Non-pigmented ciliary epithelial cell (primary cell): Measurements from ENCODE around the gene SLX1A.
A peak's percentile ranks its signal among the peaks of the same experiment; 100 is the strongest.
"Not testable (repeated sequence)": the region's sequence is repeated elsewhere in the genome, so short reads cannot be mapped to it uniquely, and the experiment has no call there.

Experiments used
- DNase-seq: peaks from one replicate; pipeline ENCODE4 v3.0.0-alpha.2; 2010; ENCODE audit warnings: low read depth

The SLX1A gene

DNA sequence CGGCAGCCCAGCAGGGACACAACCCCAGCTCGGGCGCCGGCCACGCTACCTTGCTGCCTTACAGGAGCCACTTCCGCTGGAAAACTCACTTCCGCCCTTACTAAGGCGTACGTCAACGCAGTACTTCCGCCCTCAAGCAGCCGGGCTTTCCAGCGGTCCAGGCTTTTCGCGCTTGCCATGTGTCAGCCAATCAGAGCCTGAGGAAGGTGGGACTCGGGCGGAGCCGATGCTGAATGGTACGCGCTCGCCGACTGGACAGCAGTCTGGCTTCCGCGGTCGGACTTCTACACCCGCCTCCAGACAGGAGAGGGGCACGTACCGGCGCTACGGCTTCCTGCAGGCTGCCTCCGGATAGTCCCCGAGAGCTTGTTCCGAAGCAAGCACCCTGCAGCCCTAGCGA, at the start of gene SLX1A, which contains the start of gene BOLA2B:
TSS of gene SLX1A (plus strand) at position 261 of the 400 bp plus-strand sequence. CDS start 210 bp downstream, outside the sequence.
TSS of gene BOLA2B (minus strand) at position 52 of the 400 bp plus-strand sequence. CDS start 71 bp downstream, outside the sequence.
- DNase-seq = not testable (repeated sequence)

DNA sequence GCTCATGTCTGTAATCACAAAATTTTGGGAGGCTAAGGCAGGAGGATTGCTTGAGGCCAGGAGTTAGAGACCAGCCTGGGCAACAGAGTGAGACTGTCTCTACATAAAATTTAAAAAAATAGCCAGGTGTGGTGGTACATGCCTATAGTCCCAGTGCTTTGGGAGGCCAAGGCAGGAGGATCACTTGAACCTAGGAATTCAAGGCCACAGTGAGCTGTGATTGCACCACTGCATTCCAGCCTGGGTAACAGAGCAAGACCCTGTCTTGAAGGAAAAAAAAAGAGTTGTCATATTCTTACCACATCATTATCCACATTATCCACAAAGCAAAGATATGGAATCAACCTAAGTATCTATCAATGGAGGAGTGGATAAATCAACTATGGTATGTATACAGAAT, 49.7 kb upstream of the SLX1A start:
- no peak for DNase-seq

DNA sequence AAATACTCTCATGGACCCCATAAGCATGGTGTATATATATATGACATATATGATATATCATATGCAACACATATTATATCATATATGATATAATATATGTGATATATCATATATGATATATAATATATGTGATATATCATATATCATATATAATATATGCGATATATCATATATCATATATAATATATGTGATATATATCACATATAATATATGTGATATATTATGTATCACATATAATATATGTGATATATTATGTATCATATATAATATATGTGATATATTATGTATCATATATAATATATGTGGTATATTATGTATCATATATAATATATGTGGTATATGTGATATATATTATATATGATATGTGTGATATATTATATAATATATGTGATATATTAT, 48.8 kb upstream of the SLX1A start:
- DNase-seq = no peak

GRCh38 chr16:30145657-30146056, 48.0 kb upstream of the SLX1A start:
- no peak for DNase-seq

GRCh38 chr16:30147843-30148510, 45.7 kb upstream of the SLX1A start:
- no peak for DNase-seq

DNA sequence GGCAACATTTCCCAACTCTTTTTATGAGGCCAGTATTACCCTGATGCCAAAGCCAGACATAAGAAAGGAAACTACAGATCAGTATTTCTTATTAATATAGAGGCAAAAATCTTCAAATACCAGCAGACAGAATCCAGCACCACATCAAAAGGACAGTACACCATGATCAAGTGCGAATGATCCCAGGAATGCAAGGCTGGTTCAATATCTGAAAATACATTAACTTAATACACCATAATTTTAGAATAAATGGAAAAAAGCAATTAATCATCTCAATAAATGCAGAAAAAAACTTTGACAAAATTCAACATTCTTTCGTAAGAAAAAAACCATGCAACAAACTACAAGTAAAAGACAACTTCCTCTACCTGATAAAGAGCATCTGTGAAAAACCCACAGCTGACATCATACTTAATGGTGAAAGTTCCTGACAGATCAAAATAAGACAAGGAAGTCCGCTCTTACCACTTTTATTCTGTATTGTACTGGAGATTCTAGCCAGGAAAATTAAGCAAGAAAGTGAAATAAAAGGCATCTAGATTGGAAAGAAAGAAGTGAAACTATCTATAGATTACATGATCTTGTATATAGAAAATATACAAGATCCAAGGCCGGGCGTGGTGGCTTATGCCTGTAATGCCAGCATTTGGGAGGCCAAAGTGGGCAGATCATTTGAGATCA, 44.3 kb upstream of the SLX1A start:
- no peak for DNase-seq

DNA sequence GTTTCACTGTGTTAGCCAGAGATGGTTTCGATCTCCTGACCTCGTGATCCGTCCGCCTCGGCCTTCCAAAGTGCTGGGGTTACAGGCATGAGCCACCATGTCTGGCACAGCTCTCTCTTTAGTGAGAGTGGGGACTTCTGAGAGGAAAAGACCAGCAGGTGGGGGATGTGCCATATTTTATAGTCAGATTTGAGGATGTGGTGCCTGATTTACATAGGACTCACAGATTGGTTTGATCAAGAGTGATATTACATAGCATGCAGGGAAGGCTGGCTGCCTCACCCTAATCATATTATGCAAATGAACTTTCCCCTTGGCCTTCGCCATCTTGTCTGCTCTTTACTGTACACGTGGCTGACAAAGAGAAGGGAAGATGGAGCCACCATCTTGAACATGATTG, 42.6 kb upstream of the SLX1A start:
- DNase-seq = no peak

DNA sequence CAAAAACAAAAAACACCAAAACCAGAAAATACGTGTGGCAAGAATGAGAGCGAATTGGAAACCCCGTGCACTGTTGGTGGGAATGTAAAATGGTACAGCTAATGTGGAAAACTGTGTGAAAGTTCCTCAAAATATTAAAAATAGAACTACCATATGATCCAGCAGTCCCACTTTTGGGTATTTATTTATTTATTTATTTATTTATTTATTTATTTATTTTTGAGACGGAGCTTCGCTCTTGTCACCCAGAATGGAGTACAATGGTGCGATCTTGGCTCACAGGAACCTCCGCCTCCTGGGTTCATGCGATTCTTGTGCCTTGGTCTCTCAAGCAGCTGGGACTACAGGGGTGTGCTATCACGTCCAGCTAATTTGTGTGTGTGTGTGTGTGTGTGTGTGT, 41.2 kb upstream of the SLX1A start:
- DNase-seq = no peak

DNA sequence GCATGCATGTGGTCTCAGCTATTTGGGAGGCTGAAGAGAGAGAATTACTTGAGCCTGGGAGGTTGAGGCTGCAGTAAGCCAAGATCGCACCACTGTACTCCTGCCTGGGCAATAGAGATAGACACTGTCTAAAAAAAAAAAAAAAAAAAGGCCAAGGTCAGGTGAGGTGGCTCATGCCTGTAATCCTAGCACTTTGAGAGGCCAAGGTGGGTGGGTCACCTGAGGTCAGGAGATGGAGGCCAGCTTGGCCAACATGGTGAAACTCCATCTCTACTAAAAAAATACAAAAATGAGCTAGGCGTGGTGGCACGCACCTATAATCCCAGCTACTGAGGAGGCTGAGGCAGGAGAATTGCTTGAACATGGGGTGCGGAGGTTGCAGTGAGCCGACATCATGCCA, 38.5 kb upstream of the SLX1A start:
- no peak for DNase-seq

- DNase-seq = no peak
Measured at GRCh38 chr16:30157214-30157613, 36.5 kb upstream of the SLX1A start.

GRCh38 chr16:30163538-30163937, 30.1 kb upstream of the SLX1A start:
- DNase-seq = no peak

DNA sequence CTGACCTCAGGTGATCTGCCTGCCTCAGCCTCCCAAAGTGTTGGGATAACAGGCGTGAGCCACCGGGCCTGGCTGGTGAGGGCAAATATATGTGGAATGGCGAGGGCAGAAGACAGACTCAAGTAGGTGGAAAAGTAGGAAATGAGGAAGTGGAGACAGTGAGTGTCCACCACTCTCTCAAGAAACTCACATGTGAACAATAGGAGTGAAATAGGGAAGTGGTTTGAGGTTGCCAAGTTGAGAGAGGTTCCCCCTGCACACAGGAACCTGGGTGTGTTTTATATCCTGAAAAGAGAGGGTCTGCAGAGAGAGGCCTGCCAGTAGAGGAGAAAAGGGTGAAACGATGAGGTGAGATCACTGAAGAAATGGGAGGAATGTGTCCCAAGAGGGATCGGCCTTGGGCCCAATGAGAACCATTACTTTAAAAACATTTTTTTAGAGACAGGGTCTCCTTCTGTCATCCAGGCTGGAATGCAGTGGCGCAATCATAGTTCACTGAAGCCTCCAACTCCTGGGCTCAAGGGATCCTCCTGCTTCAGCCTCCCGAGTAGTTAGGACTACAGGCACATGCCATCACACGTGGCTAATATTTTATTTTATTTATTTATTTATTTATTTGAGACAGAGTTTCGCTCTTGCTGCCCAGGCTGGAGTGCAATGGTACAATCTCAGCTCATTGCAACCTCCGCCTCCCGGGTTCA, 27.3 kb upstream of the SLX1A start:
- no peak for DNase-seq

DNA sequence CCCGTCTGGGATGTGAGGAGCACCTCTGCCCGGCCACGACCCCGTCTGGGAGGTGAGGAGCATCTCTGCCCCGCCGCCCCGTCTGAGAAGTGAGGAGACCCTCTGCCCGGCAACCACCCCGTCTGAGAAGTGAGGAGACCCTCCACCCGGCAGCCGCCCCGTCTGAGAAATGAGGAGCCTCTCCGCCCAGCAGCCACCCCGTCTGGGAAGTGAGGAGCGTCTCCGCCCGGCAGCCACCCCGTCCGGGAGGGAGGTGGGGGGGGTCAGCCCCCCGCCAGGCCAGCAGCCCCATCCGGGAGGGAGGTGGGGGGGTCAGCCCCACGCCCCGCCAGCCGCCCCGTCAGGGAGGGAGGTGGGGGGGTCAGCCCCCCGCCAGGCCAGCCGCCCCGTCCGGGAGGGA, 24.9 kb upstream of the SLX1A start:
- DNase-seq = not testable (repeated sequence)

GRCh38 chr16:30169416-30169815, 24.3 kb upstream of the SLX1A start:
- DNase-seq = not testable (repeated sequence)

DNA sequence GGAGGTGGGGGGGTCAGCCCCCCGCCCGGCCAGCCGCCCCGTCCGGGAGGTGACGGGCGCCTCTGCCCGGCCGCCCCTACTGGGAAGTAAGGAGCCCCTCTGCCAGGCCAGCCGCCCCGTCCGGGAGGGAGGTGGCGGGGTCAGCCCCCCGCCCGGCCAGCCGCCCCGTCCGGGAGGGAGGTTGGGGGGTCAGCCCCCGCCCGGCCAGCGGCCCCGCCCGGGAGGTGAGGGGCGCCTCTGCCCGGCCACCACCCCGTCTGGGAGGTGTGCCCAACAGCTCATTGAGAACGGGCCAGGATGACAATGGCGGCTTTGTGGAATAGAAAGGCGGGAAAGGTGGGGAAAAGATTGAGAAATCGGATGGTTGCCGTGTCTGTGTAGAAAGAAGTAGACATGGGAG, 23.5 kb upstream of the SLX1A start:
- not testable (repeated sequence) for DNase-seq

GRCh38 chr16:30173054-30173453, 20.6 kb upstream of the SLX1A start:
- no peak for DNase-seq

- DNase-seq = not testable (repeated sequence)
Measured at GRCh38 chr16:30176876-30177275, 16.8 kb upstream of the SLX1A start.

GRCh38 chr16:30179195-30179594, 14.5 kb upstream of the SLX1A start:
- no peak for DNase-seq

DNA sequence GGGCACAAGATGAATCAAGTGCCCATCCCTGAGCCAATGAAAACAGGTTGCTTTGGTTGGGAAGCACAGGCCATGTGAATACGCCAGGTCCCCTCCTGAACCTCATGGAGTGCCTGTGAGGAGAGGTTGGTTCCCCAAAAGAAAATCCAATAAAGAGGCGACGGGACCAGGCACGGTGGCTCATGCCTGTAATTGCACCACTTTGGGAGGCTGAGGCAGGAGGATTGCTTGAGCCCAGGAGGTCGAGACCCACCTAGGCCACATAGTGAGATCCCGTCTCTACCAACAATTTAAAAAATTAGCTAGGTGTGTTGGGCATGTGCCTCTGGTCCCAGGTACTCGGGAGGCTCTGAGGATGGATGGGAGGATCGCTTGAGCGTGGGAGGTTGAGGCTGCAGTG, 13.7 kb upstream of the SLX1A start:
- no peak for DNase-seq

- no peak for DNase-seq
Measured at GRCh38 chr16:30180741-30181140, 12.9 kb upstream of the SLX1A start.

GRCh38 chr16:30183233-30184095, 10.2 kb upstream of the SLX1A start, which contains the start of gene CORO1A:
TSS of gene CORO1A (plus strand) at chr16:30183602. CDS start at chr16:30185210, 1,608 bp downstream.
- peak; percentile 8 for DNase-seq
